Activated CD4-positive, alpha-beta T cell treated with anti-CD3 and anti-CD28 coated beads, Interleukin-2, amount 50 U/mL, for 4 hours (primary cell): ENCODE measurements around the gene MLNR.

Source experiments
- DNase-seq, 2 experiments: peaks; one replicate each; pipeline ENCODE4 v3.0.0-alpha.2; 2020

MLNR gene, protein sequence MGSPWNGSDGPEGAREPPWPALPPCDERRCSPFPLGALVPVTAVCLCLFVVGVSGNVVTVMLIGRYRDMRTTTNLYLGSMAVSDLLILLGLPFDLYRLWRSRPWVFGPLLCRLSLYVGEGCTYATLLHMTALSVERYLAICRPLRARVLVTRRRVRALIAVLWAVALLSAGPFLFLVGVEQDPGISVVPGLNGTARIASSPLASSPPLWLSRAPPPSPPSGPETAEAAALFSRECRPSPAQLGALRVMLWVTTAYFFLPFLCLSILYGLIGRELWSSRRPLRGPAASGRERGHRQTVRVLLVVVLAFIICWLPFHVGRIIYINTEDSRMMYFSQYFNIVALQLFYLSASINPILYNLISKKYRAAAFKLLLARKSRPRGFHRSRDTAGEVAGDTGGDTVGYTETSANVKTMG

DNA sequence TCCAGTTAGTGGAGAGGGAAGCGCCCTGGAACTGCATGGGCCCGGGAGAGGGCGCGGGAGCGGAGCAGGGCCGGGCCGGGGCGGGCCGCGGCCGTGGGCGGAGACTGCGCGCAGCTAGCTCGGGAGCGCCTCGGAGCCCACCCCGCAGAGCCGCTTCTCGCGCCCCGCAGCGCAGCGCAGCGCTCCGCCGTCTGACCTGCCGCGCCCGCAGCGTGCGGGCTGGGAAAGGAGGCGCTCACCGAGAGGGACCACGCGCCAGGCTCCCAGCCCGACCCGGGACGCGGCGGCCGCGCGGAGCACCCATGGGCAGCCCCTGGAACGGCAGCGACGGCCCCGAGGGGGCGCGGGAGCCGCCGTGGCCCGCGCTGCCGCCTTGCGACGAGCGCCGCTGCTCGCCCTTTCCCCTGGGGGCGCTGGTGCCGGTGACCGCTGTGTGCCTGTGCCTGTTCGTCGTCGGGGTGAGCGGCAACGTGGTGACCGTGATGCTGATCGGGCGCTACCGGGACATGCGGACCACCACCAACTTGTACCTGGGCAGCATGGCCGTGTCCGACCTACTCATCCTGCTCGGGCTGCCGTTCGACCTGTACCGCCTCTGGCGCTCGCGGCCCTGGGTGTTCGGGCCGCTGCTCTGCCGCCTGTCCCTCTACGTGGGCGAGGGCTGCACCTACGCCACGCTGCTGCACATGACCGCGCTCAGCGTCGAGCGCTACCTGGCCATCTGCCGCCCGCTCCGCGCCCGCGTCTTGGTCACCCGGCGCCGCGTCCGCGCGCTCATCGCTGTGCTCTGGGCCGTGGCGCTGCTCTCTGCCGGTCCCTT, at the start of gene MLNR:
TSS of gene MLNR (plus strand) at position 303 of the 820 bp plus-strand sequence. CDS start at position 303, 0 bp downstream.
- DNase-seq, result peak; percentile 33

DNA sequence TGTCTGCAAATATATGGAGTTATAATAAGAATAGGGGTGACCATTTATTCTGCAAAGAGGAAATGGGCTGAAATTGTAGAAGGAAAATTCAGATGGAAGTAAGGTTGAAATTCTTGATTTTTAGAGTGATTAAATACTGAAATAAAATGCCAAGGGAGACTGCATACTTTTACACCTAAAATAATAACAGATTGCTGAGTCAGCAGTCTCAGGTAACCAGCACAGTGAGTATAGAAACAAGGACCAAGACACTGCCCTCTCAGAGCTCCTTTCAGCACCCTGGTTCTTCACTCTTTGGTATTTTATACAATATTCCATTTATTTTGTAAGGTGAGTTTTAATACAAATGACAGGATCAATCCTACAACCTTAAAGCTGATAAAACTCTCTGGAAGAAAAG, 48.8 kb upstream of the MLNR start:
- no peak for DNase-seq

DNA sequence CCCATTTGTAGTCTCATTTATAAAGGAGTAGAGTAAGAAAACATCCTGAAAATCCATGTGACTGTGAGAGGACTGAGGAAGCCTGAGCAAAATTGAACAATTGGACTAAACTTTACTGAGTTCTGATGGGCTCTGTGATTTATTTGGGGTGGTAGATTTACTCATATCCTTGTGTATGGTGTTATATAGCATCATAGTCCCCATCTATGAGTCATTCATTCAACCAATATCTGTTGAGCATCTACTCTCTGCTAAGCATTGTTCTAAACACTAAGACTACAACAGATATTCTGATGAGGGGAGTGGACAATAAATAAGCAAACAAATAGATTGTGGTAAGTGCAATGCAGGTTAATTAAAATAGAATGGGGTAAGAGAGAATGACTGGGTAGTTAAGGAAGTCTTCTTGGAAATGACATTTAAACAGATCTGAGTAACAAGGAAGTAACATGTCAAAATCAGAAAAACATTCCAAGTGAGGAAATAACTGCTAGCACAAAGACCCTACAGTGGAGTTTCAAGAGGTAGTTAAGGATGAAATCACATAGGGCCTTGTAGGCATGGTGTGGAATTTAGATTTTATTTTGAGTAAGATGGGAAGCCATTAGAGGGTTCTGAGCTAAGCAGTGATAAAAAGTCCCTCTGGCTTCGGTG, 36.3 kb upstream of the MLNR start:
- DNase-seq, result no peak

DNA sequence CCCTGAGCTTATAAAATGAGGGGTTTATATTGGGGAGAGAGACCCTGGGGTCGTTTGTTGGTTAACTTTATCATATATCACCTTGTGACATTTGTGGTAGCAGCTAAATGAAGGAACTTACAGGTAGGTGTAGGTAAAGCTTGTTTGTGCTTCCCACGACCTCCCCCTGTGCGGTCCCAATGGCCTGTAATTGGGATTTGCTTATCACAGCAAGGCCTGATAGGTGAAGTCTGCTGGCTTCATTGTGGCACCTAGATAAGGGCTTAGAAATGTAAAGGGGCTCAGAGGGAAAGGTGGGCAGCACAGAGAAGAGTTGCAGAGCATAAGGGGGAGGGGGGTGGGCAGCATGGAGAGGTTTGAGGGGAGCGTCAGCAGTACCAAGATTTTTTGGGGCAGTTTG, 35.5 kb upstream of the MLNR start:
- no peak for DNase-seq

DNA sequence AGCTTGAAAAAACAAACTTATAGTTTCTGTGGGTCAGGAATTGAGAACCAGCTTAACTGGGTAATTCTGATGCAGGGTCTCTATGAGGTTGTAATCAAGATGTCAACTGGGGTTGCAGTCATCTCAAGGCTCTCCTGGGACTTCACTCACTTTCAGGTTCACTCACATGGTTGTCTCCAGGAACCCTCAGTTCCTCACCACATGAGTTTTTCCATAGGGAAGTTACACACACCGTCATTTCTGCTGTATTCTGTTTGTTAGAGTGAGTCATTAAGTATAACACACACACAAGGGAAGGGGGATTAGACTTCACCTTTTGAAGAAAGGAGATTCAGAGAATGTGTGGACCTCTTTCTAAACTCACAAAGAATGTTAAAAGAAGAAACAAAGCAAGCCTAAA, 34.9 kb upstream of the MLNR start:
- DNase-seq, result no peak

DNA sequence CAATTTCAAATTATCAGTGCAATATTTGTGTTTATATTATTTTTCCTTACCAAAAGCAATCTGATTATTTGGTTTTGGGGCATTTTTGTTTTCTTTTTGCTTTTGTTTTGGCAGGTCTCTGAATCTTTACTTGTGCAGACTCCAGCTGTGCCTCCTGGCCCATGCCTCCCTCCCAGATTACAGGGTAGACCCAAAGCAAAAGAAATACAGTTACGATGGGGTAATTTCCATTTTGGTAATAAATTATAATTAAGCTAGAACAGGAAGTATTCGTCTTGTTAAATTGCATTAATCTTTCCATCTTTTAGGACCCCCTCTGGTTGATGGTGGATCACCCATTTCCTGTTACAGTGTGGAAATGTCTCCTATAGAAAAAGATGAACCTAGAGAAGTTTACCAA, 29.2 kb upstream of the MLNR start:
- DNase-seq, result no peak

DNA sequence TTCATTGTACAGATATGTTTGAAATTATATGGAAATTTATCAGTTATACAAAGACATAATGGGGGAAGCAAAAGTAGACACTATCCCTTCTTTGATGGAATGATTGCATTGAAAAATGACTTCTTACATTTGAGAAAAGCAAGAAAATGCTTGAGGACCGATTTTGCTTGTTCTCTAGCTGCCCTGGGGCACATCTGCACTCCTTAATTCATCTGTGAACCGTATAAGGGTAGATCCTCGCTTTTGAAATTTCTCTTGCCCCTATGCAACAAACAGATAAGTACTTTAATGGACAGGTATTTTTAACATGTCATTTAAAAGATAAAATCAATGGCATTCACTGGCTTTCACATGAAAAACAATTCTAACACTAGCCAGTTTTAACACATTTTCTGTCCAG, 13.5 kb upstream of the MLNR start:
- no peak for DNase-seq

DNA sequence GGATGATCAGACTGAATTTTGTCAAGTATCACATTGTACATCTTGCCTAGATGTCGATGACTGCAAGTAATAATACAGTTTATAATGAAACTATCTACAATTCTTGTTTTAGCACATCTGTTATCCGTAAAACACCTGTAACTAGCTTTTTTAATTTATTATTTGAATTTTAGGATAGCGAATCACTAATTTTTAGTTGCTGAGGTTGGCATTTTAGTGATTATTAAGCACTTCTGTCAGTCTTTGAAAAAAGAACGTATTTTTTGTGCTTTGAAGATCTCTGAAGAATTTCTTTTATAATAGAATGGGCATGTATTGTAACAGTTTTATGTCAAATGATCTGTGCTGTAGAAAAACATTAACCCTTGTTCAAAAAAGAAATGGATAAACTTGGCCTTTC, 11.5 kb upstream of the MLNR start:
- DNase-seq, result no peak

DNA sequence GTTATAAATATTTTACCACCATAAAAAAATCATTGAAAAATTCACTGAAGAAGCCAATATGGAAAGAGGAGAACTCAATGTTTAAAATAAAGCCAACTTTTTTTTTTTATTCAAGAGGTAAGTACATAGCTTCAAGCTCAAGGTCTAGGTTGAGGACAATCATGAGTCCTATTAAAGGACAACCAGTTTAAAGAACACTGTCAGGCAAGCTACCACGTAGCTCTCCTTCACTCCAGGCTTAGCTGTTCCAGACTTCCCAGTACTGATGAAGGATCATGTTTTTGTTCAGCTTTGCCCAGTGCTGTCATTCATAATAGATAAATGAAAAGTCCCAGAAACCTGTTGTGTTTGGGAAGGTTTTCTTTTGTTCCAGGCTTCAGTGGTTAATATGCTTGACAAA, 10.0 kb upstream of the MLNR start:
- DNase-seq, result no peak

DNA sequence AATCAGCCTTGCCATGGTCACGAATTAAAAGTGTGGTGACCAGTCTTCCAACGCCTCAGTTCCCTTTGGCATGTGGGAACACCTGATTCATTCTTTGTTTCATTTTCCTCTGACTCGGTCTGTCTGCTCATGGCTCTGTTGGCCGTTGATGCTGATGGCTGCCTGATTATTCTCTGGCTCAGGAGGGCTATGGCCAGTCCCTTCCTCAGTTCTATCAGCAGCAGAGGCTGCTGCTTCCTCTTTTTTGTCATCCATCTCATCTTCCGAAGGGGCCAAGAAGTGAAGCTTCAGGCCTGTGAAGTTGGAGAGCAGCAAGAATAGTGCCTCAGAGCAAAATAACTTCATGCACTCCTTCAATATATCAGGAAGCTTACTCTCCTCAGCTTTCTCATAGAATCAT, 9.5 kb upstream of the MLNR start:
- DNase-seq, result no peak

DNA sequence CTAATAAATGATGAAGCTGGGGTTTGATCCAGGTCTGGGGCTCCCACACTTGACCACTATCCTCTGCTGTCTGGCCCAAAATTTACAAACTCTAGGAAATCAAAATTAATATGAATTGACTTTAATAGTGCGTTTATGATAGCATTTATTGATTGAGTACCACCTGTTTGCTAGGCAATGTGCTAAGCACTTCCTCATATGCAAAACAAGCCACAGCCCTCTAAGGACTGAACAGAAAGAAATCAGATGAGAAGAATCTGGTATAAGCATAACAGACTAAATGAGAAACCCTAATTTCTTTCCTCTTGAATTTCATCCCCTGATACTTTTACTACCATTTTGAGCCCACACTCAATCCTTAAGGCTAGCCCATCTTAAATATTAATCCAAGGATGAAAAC, 6.6 kb upstream of the MLNR start:
- DNase-seq, result no peak

DNA sequence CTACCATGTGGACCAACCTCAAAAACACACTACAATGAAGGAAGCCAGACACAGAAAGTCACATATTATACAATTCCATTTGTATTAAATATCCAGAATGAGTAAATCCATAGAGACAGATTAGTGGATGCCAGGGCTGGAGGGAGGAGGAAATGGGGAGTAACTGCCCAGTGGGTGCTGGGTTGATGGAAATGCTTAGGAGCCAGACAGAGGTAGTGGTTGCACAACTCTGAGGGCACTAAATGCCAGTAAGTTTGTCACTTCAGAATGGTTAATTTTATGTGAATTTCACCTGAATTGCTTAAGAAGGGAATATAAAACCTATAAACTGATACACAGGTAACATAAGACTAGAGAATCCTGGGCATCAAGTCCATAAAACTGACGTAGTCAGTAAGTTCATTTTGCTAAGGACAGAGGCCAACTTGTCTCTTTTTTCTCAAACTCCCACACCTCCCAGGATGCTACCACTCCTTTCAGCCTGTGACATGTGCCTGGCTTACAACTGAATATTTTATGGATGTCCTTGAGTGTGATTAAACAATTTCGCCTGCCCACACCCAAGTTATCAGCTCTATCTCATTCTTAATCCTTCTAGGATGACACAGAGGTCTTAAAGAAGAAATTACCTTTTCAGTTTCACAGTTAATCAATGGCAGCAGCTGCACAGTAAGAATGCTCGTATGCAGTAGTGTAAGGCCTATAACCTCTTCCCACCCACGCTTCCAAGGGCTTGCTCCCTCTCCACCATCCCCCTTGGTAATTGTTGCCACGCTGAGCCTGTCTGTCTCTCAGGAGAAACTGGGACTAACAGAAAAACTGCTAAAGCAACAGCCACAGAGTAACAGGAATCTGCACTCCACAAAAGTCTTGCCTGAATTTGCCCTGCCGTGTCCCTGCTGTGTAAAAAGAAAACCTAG, 5.9 kb upstream of the MLNR start:
- DNase-seq, result no peak

DNA sequence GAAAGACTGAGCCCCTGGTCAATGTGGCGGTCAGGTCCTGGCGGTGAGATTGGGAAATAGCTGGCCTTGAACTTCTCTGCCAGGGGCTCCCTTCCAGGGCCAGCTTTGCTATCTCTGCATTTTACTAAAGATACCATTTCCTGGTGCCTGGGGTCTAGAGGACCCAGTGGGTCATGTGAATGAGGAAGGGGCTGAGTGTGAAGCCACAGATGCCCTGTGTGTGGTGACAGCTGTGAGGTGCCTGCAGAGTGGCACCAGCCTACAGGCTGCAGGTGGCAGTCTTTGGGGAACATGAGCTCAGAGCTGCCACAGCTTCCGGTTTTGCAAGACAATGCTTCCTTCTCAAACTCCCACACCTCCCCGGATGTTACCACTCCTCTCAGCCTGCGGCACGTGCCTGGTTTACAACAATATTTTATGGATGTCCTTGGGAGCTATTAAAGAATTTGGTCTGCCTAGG, 5.2 kb upstream of the MLNR start:
- peak; percentile 20 to 28 for DNase-seq

DNA sequence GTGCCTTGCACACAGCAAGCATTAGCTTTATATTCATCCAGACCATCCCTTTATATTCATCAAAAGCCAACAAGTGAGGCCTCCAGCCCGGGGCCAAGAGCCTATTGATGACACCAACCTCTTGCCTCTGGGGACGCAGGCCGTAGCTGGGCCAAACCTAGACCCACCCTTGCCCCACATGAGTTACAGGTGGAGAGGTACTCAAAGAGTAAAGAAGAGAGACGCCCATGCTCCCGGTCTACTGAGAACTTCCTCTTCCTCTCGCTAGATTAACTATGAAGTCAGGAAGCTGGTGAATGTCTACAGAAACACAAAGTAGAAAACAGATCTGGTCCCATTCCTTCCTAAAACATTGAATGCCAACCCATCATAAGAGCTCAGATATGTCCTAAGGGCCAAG, 3.8 kb upstream of the MLNR start:
- no peak for DNase-seq

DNA sequence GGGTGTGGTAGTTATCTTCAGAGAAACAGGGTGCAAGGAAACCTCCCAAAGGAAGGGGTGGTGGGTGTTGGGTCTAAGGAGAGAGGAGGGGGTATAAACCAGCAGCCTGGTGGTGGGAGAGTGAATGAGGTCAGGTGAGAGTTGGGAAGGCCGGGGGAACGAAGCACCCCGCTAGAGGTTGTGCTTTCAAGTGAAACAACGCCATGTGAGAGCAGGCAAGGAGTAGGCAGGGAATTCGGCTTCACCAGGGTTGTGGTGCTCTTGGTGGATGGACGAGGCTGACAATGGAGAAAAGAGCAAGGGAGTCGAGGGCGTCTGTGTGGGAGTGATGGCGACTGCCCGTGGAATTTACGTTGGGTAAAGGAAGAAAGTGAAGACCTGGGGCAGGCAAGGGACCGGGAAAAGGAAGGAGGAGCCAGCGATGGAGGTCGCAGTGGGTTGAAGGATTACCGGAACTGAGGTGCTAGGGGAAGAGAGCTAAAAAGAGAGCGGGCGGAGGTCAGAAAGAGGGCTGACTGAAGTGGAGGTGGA, 2.1 kb upstream of the MLNR start:
- no peak for DNase-seq

DNA sequence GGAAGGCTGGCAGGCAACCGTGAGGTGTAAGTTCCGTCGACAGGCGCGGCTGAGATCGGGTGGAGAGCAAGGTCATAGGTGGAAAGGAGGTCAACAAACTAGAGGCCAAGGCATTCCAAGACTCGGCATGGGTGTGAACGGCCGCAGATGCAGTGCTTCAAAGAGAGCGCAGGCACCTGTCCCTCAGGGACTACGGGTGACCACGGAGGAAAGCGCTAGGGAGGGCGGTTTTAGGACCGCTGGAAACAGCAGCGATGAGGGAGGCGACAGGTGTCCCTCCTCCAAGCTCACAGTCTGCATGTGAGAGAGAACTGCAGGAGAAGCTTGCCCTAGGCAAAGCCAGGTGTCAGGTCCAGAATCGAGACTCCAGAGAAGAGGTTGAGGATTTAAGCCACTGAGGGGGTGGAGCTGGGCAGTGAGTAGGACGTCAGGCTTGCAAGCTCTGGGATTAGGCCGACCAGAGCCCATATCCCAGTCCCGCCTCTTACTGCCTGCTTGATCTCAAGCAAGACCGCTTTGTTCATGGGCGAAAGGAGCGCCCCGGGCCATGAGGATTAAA, 1.6 kb upstream of the MLNR start:
- DNase-seq, result no peak

DNA sequence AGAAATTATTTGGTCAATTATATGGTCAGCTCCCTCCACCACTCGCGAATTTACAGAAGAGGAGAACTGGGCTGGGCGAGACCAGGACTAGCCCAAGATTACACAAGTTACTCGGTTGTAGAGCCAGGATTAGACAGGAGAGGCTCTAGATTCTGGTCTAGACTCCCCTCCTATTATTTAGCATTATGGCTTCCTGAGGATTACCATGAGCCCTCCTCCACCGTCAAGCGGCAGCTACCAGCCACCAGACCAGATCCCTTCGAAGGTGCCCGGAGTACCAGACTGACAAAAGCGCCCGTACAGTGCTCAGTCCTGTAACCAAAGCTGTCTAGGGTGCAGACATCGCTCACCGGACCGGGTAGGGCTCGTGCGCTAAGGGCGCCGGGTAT, 497 bp upstream of the MLNR start:
- DNase-seq, result peak in 1 of 2 experiments; percentile 4

DNA sequence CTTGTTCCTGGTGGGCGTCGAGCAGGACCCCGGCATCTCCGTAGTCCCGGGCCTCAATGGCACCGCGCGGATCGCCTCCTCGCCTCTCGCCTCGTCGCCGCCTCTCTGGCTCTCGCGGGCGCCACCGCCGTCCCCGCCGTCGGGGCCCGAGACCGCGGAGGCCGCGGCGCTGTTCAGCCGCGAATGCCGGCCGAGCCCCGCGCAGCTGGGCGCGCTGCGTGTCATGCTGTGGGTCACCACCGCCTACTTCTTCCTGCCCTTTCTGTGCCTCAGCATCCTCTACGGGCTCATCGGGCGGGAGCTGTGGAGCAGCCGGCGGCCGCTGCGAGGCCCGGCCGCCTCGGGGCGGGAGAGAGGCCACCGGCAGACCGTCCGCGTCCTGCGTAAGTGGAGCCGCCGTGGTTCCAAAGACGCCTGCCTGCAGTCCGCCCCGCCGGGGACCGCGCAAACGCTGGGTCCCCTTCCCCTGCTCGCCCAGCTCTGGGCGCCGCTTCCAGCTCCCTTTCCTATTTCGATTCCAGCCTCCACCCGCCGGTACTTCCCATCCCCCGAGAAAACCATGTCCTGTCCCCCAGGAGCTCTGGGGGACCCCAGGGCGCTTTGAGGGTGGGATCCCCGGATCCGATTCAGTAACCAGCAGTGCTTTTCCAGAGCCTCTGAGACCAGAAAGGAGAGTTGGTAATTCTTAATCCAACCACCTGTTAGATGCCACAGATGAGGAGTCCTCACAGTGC, 885 bp downstream of the MLNR start:
- DNase-seq, result no peak

DNA sequence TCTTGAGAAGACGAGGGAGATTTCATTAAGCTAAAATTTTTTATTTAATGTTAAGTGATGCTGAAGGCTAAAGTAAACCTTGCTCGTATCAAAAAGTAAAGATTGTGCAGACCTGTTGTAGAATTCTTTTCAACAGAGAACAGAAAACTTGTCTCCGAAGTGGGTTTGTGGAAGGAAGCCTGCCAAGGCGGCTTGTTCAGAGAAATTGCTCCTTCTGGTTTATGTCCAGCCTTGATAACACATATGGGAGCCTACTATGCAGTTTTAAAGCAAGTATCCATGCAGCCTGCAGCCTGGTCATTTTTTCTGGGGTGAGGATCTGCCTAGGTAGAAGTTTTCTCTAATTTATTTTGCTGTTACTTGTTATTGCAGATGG, 1.4 kb downstream of the MLNR start:
- no peak for DNase-seq

DNA sequence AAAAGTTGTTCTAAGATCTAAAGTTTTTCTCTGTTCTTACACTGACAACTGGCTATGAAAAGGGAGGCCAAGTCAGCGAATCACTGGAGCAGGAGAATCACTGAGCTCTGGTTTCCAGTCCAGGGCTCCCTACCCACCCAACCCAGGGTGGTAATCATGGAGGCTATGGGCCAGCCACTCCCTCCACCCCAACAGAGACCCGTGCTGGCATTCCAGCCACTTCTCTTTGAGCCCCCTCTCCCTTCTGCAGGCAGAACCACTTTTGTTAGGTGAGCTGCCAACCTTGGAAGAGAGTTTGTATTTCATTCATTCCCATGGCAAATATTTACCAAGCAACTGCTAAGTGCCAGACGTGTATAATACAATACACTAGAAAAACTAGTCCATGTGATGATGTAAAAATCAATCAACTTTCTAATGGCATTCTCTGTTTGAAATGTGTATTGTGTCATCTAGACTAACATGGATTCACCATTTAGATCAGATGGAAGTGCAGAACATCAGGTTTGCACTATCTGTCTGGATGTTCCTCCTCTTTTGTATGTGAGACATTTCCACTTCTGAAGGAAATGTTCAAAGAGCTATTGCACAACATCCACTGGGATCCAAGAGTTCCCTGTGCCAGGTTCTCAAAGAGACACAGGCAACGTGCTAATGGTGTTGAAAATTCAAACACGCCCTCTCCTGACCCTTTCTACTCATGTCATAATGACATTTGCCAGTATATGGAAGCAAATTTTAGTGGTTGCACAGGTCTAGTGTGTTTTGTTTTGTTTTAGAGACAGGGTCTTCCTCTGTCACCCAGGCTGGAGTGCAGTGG, 5.3 kb downstream of the MLNR start:
- DNase-seq, result no peak
